D721Med (cell line): ENCODE data around the gene PCED1A.

Source experiments
- DNase-seq: peaks from one replicate; pipeline ENCODE4 v3.0.0; 2011; ENCODE audit warnings: low spot score; ENCODE audit not compliant: insufficient read length
- FAIRE-seq: peaks from 2 replicates; lab custom pipeline; 2011; peaks lifted over from hg19 to GRCh38; lab: Jason Lieb, UNC
- CTCF ChIP-seq: IDR thresholded peaks from 2 replicates; pipeline ENCODE4 v1.5.1; 2012; ENCODE audit warnings: mild to moderate bottlenecking, control low read depth; ENCODE audit not compliant: insufficient read depth; ENCODE audit errors: missing control alignments

The PCED1A gene

GRCh38 chr20:2817891-2818595 lies 22.4 kb downstream of the PCED1A start:
- TF ChIP-seq CTCF, result no peak
- no peak for DNase-seq
- no peak for FAIRE-seq

GRCh38 chr20:2817341-2817726 lies 23.1 kb downstream of the PCED1A start:
- FAIRE-seq, result no peak
- TF ChIP-seq CTCF, result no peak
- no peak for DNase-seq

- DNase-seq (no peak), FAIRE-seq (no peak)
- no peak for TF ChIP-seq CTCF
Observed at GRCh38 chr20:2816583-2817340, 23.7 kb downstream of the PCED1A start.

GRCh38 chr20:2816030-2816582 lies 24.3 kb downstream of the PCED1A start, which contains the start of gene TMEM239:
Gene TMEM239 (plus strand): TSS chr20:2816364. CDS start chr20:2816555, 191 bp downstream.
- FAIRE-seq (no peak), DNase-seq (no peak)
- no peak for TF ChIP-seq CTCF

GRCh38 chr20:2815242-2815900 lies 25.1 kb downstream of the PCED1A start:
- no peak for TF ChIP-seq CTCF
- DNase-seq (no peak), FAIRE-seq (no peak)

- no peak for DNase-seq
- TF ChIP-seq CTCF, result no peak
- FAIRE-seq, result no peak
Observed at GRCh38 chr20:2814587-2815051, 25.8 kb downstream of the PCED1A start, which contains the start of gene C20orf141. Gene C20orf141 (plus strand): TSS chr20:2814987. CDS start chr20:2815185, 198 bp downstream.
